MM.1S (cell line): Measurements from ENCODE around the gene TACC2.

Source experiments
- EZH2phosphoT487 ChIP-seq: fragments of 300-600 bp; sonication (generic); IDR thresholded peaks from 2 replicates; pipeline ENCODE4 v1.6.1; 2018; ENCODE audit warnings: antibody characterized with exemption, low read length
- TF ChIP-seq, protein P1 (sequence below): fragments of 300-600 bp; sonication (generic); IDR thresholded peaks from 2 replicates; pipeline ENCODE4 v1.5.1; 2016; ENCODE audit warnings: antibody characterized with exemption, low read length, mixed read lengths

DNA sequence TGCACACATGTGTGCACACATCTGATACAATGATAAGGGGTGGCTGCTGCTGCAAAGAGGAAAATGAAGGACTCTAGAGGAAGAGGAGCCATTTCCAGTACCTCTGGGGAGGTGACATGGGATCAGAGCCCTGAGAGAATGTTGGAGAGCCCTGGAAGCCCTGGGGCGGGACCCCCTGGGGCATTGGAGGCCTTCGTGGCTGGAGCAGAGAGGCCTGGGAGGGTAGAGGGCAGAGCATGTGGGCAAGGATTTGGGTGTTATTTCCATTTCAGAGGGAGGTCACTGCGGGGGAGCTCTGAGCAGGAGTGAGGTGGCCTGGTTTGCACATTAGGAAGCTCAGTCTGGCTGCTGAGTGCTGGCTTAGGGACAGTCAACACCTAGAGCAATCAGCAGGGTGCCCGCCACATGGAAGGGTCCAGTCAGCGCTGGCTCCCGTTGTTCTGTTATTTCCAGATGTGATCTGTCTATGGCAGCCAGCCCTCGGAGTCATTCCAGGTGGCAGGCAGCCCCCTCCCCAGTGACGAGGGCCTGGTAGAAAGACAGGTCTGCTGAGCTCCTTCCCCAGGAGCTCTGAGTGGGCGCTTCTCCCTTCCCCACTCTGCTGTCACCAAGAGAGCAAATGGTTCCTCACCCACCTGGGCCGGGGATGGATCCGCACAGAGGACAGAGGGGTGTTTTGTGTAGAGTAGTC lies 258.0 kb downstream of the TACC2 start:
- TF ChIP-seq, protein P1, sequence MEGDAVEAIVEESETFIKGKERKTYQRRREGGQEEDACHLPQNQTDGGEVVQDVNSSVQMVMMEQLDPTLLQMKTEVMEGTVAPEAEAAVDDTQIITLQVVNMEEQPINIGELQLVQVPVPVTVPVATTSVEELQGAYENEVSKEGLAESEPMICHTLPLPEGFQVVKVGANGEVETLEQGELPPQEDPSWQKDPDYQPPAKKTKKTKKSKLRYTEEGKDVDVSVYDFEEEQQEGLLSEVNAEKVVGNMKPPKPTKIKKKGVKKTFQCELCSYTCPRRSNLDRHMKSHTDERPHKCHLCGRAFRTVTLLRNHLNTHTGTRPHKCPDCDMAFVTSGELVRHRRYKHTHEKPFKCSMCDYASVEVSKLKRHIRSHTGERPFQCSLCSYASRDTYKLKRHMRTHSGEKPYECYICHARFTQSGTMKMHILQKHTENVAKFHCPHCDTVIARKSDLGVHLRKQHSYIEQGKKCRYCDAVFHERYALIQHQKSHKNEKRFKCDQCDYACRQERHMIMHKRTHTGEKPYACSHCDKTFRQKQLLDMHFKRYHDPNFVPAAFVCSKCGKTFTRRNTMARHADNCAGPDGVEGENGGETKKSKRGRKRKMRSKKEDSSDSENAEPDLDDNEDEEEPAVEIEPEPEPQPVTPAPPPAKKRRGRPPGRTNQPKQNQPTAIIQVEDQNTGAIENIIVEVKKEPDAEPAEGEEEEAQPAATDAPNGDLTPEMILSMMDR: no peak
- no peak for TF ChIP-seq EZH2phosphoT487
